Ecto neural progenitor cell (in vitro differentiated cells): ENCODE results near the gene FUT6.

ENCODE experiments used
- DNase-seq: peaks from one replicate; pipeline ENCODE4 v3.0.0-alpha.2; 2018; ENCODE audit warnings: low spot score

The FUT6 gene

DNA sequence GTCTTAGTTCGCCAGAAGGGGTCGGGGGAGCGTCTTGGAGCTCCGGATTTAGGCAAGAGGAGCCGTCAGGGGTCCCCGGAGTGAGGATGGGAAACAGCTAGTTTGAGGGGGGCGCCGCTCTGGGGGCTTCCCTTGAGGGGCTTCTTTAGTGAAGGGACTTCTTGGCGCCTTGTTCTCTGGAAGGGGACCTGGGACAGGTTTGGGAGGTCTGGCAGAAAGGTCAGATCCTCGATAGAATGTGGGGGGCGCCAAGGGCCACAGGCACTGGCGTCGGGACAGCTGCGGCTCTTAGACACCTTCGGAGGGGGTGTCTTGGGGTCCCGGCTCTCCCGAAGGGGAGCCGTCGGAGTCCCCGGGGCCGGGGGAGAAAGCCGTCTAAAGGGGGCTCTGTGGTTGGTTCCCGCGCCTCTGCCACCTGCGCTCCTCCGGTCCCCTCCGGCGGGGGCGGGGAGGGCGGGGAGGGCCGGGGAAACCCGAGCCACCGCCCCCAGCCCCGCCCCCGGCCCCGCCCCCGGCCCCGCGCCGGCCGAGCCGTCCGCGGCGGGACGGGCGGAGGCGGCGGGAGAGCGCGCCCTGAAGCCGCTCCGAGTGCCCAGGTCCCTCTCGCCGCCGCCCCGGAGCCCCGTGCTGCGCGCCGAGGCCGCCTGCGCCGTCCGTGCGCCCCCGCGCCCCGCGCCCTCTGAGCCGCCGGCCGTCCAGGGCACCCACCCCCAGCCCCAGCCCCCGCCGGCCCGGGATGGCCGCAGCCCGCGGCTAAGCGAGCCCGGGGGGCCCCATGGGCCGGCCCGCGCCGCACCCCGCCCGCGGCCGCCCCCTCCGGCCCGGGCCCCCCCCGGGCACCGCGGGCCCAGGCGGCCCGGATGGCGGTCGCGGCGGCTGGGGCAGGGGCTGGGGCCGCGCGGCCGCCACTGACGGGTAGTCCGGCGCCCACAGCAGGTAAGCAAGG lies 34.7 kb downstream of the FUT6 start, which contains the start of gene NRTN:
NRTN (plus strand) TSS at position 552 of the 946 bp plus-strand sequence. CDS start 19,099 bp downstream, outside the sequence.
- peak; percentile 82 for DNase-seq

DNA sequence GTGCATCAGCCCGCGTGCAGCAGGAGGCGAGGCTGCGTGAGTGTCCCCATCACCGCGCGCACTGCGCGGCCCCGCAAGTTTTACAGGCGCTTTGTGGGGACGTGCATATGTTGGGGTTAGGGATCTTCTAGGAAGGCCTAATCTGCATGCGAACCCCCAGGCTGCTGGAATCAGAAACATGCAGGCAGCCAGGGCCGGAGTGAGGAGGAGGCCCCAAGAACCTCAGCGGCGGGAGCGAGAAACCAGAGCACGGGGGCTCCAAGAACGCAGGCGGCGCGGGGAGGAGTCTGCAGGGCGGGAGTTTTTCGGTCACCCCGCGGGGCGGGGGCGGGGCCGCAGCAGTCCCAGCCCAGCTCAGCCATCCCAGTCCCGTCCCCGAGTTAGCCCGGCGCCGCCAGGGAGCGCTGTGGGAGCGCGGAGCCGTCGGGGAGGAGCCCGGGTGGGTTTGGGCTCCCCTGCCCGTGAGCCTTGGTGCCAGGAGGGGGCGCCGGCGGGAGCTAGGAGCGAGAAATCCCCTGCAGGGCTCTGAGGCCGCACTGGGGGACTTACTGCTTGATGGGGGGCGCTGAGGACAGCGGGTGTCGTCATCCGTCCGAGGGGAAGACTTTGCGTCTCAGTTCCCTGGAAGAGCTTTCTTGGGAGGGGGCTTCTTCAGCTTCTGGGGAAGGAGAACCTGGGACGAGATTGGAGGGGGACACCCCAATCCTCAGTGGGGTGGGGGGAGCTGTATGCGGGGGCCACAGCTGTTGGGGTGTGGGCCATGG lies 35.6 kb downstream of the FUT6 start:
- DNase-seq: peak; percentile 99

DNA sequence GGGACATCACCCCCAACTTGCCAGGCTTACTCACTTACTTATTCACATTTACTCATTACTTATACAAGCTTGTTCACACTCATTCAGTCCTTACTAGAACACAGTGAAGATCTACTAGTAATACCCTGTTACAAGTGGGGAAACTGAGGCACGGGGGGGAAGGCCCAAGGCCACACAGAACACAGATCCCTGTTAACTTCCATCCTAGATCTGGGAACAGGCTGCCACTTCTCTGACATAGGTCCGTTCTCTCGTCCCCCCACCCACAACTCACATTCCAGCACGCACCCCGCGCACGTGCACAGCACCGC lies 36.1 kb downstream of the FUT6 start:
- no peak for DNase-seq

DNA sequence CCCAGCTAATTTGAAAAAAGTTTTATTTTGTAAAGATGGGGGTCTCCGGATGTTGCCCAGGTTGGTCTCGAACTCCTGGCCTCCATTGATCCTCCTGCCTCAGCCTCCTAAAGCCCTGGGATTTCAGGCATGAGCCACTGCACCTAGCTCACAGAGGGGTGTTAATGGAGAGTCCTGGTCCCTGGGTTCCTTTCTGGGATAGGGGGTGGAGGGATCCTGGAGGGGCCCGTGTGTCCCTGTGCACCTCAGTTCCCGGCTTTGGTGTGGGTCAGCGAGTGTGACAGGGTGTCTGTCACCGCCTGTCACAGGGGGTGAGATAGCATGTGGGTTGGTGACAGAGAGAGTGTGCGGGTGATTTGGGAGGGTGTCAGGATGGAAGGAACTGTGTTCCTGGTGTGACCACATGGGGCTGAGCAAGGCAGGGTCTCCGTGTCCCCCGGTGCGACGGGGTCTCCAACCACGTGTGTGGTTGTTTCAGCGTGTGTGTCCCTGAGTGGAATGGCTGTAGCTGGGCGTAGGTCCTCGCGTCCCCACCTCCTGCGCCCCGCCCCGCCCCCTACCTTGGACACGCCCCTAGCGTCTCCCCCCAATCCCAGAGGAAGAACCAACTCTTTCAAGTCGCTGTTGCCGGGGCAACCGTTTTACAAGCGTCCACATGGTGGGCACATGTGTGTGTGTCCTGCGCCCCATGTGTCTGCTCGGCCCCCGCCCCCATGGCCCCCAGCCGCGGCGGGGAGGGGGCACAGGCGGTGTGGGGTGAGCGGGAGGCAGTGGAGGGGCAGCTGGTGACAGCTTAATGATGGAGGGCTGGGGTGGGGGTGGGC lies 37.5 kb downstream of the FUT6 start:
- DNase-seq: peak; percentile 83

DNA sequence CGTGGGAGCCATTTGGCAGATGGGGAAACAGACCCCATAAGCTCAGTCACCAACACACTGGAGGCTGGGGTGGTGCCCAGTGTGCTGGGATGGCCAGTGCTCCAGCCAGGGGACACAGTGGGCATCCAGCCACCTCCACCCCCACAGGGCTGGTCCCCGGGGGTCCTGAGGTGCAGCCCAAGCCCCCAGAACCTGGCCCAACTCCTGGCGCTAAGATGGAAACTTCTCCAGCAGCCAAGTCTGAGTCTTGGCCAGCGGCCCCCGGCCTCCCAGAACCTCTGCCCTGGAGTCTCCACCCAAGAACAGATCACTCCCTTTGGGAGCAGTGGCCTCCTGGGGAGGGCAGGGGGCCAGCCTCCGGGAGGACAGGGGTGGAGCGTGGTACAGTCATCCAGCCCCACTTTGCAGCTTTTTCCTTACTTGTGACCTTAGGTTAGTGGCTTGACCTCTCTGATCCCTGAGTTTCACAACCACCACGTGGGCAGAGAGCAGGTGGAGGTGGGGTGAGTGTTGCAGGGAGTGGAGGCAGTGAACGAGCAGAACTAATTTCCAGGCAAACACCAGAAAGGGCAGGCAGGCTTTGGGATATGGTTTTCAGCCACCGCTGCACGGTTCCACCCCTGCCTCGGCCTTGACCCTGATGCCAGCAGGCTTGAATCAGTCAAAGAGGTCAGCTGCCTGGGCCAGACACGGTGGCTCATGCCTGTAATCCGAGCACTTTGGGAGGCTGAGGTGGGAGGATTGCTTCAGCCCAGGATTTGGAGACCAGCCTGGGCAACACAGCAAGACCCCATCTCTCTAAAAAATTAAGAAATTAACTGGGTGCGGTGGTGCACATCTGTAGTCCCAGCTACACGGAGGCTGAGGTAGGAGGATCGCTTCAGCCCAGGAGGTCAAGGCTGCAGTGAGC lies 38.9 kb downstream of the FUT6 start:
- DNase-seq: no peak

DNA sequence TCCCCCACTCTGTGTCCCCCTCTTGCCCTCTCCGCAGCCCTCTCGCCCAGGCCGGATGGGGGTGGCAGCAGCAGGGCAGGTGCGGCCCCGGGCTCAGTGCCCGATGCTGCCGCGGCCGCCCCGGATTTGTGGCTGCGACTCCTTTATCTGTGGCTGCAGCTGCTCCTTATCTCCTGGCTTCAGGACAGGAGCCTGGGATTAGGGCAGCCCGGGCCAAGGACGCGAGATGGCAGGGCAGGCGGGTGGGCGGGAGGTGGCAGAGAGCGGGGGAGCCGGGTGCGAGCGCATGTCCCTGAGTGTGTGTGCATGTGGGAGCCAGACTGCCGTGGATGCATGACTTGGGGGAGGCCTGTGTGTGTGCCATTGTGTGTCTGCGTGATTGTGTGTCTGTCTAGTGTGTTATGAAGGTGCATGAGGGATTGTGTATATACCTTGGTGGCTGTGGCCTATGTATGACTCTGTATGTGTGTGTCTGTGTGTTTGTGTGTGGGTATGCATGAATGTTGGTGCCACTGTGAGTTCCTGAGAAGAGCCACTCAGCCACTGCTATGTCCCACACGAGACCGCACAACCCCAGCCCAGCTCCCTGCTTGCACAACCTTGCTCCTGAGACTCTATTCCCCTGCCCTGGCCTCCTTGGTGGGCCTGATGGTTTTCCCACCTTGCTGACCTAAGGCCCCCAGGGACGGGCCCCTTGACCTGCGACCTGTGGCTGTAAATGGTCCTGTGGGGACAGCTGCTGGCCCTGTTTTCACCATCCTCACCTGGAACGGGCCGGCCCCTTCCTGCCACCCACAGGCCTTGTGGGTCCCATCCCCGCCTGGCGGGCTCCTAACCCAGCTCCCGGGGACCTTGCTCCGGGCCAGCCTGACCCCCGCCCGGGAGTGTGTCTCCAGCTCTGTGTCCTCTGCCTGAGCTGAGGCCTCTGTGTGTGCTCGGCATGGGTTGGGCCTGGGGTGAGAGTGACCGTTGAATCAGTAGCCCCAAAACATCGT lies 40.0 kb downstream of the FUT6 start:
- DNase-seq: no peak

DNA sequence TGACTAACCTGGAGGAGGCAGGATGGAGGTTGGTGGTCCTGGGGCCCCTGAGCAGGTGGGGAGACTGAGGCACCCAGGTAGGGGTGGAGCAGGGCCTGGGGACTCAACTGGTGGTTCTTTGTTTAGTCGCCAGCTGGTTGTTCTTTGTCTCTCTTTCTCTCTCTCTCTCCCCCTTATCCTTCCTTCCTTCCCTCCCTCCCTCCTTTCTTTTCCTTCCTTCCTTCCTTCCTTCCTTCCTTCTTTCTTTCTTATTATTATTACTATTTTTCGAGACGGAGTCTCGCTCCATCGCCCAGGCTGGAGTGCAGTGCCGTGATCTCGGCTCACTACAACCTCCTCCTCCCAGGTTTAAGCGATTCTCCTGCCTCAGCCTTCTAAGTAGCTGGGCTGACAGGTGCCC lies 41.3 kb downstream of the FUT6 start:
- DNase-seq: no peak

DNA sequence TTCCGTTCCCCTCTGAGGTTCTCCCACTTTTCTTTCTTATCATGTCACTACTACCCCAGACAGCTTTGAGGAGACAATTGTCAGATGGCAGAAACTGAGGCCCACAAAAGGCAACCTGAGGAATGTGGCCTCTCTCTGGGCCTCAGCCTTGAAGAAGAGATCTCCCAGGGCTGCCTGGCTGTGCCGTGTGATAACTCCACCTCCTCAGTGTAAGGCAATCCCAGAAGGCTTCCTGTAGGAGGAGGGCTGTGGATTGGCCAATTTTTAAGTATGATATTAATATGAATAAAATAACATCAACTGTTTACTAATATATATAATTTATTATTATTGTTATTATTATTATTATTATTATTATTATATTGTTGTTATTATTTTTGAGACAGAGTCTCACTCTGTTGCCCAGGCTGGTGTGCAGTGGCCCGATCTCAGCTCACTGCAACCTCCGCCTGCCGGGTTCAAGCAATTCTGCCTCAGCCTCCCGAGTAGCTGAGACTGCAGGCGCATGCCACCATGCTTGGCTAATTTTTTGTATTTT lies 44.1 kb downstream of the FUT6 start:
- DNase-seq: no peak

DNA sequence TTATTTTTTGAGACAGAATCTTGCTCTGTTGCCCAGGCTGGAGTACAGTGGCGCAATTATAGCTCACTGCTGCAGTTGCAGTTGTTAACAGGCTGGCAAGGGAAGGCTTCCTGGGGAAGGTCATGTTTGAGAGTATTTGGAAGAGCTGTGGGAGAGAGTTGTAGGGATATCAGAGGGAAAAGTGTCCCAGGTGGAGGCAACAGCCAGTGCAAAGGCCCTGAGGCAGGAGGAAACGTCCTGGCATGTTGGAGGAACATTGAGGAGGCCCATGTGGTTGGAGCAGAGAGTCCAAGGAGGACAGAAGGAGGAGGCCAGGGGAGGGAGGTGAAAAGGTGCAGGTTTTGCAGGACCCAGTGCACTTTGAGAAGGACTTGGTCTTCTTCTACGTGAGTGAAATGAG lies 46.3 kb downstream of the FUT6 start:
- DNase-seq: no peak

DNA sequence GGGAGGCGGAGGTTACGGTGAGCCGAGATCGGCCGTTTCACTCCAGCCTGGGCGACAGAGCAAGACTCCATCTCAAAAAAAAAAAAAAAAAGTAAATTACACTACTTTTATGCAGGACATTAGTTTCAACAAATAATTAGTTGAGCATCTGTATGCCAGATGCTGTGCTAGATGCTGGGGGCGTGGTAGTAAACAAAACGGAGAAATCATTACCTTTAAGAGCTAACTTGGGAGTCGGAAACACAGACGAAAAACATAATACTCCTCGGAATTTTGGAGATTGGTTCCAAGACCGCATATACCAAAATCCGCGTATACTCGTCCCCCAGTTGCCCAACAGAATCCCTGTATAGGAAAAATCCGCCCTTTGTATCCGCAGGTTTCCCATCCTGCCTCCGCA lies 47.3 kb downstream of the FUT6 start:
- DNase-seq: no peak

DNA sequence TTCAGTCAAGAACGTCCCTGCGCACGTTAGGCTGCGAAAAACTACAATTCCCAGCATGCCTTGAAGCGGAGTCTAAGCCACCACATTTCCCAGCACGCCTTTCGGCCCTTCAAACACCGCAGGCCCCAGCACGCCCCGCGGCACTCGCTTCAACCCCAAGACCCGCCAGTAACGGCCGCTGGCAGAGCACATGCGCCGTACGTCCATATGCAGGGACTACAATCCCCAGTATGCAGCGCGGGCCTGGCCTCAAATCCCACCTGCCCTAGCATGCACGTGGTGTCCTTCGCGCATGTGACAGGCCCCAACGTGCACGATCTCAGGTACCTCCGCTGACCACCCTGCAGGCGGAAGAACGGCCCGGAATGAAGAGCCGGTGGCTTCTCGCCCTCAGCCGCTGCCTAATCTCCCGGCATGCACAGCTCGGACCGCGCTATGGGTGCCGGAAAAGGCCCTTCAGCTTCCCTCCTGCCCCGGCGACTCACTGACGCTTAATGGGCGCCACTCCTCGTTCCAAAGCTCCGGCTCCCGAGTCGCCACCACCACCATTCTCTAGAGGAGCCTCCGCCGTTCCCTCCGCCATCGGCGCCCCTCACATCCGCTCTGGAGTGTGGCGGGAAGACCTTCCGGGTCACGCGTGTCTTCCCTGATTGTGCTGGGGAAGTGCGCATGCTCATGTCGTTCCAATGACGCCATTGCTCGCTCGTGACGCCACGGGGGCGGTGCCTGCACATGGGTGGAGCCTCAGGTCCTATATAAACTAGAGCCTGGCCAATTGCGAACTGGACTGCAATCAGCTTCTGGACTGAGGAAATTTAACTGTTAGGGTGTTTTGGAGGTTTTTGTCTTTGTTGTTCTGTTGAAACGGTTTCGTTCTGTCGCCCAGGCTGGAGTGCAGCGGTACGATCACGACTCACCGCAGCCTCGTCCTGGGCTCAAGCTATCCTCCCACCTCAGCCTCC lies 48.7 kb downstream of the FUT6 start, which contains the start of gene DUS3L:
DUS3L (minus strand) TSS at position 605 of the 962 bp plus-strand sequence; CDS start at position 583, 22 bp downstream.
- DNase-seq: peak; percentile 97

DNA sequence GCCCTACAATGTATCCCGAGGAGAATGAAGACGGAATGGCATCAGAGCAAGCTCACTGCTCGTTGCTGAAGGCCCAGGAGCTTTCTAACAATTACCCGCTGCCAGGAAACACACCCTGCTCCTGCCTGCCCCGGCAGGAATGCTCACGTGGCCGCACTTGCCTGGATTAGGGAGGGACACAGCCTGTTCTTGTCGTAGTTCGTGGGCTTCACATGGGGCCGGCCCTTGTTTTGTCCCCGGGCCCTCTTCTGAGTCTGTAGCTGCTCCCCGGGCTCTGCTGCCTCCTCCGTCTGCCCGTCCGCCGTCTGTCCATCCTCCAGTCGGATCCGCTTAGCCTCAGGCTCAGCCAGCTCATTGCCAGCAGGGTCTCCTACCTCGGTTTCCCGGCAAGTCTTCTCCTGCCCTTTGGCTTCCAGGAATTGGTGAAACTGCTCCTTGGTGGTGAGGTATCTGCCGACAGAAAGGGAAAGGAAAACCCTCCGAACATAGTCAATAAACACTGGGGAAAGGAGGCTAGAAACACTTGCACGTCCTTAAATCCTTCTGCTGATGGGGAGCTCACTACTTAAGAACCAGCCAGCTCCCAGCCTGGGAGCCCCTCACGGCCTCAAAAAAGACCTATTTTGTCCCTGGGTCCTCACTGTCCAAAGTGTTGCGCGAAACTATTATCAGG lies 49.5 kb downstream of the FUT6 start:
- DNase-seq: no peak

DNA sequence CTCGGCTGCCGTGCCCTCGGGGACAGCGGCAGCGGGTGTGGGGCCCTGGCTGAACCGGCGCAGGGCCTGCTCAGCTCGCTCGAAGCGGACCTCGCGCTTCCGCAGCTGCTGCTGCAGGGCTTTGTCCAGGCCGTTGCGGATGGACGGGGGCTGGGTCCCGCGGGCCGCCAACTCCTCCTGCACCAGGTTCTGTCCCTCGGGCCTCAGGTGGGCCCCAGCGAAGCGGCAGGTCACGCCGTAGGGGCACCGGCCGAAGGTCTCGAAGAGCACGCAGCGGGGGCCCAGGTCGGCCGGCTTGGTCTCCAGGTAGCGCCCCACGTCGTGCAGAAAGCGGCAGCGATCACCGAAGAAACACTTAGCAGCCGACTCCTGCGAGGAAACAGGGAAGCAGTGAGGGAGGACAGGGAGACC lies 50.1 kb downstream of the FUT6 start:
- DNase-seq: no peak

DNA sequence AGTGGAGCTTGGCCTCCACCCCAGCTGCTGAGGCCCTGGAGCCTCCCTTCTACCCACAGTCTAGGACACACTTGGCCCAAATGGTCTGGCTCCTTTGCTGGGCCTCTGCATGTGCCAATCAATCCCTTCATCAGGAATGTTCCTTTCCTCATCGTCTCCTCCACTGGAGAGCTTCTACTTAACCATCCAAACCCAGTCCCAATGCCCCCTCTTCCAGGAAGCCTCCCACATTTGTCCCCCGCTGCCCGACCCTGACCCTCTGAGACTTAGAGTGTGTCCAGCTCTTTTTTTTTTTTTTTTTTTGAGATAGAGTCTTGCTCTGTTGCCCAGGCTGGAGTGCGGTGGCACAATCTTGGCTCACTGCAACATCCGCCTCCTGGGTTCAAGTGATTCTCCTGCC lies 51.1 kb downstream of the FUT6 start:
- no peak for DNase-seq

DNA sequence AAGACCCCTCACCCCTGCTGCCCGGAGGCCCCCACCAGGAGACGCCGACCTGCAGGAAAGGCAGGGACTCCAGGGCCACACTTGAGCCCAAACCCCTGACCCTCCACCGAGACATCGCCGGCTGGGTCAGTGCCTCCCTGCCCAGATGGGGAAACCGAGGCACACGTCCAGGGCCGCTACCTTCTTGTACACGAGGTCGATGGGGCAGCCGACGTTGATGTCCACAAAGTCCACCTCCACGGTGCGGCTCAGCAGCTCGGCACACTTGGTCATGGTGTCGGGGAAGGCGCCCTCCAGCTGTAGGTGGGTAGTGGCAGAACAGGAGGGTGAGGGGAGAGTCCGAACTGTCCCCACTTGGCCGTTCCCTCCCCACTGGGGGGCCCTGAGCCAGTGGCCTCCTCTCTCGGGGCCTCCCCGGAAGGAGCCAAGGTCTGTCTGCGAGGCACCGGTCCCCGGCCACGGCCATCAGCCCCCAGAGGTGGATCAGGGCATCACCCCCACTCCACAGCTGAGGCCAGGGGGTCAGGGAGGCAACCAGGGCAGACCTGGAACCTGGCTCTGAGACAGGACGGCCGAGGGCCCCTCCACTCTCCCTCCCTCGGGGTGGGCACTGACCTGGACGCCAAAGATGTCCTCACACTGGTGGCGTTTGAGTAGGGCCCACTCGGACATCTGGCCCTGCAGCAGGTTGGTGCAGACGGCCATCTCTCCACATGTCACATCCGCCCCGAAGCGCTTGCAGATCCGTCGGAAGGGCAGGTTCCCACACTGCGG lies 51.9 kb downstream of the FUT6 start:
- DNase-seq: no peak

DNA sequence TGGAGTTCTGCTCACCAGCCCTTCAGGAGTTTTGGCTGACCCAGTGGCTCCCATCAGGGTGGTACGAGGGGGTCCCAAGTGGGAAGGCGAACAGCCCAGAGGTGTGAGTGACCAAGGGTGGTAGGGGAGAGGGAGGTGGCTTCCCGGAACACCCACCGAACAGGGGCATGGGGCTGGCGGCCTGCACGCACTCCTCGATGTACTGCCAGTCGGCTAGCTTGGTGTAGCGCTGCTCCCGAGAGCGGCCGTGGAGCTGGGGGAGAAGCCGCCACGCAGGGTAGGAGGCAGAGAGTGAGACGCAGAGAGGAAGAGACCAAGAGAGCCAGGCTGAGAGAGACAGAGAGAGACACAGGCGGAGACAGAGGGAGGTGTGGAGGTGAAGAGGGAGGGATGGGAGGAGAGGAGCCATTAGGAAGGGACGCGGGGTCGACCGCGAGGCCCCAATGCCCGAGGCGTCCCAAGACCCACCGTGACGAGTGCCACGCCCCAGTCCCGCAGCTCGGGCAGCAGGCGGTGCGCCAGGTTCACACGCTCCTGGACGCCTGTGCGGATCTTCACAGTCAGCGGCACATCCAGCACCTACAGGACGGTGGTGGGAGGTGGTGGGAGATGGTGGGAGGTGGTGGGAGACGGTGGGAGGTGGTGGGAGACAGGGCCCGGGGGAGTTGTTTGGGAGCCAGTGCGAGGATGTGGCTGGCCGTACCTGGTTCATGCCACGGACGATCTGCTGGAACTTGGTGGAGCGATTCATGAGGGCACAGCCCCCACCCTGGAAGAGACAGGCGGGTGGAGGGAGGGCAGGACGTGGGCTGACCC lies 52.7 kb downstream of the FUT6 start:
- no peak for DNase-seq
